ENCODE results near the gene PRKAG2.
"Not testable (repeated sequence)": the region's sequence is repeated elsewhere in the genome, so short reads cannot be mapped to it uniquely, and the experiment has no call there.

PRKAG2 gene

GRCh38 chr7:151796871-151797537 lies 79.9 kb downstream of the PRKAG2 start:
- no peak for DNase-seq

GRCh38 chr7:151796091-151796870 lies 80.6 kb downstream of the PRKAG2 start:
- DNase-seq: no peak

GRCh38 chr7:151795168-151795811 lies 81.6 kb downstream of the PRKAG2 start:
- peak; percentile 86 for DNase-seq

- DNase-seq: no peak
Measured at GRCh38 chr7:151794508-151795167, 82.3 kb downstream of the PRKAG2 start.

GRCh38 chr7:151793991-151794507 lies 82.9 kb downstream of the PRKAG2 start:
- no peak for DNase-seq

- no peak for DNase-seq
Measured at GRCh38 chr7:151793531-151793951, 83.4 kb downstream of the PRKAG2 start.

- no peak for DNase-seq
Measured at GRCh38 chr7:151792636-151793035, 84.3 kb downstream of the PRKAG2 start.

GRCh38 chr7:151792086-151792485 lies 84.8 kb downstream of the PRKAG2 start:
- no peak for DNase-seq

- DNase-seq: no peak
Measured at GRCh38 chr7:151790830-151791620, 85.9 kb downstream of the PRKAG2 start.

- DNase-seq: no peak
Measured at GRCh38 chr7:151790095-151790829, 86.7 kb downstream of the PRKAG2 start.

GRCh38 chr7:151789380-151789947 lies 87.5 kb downstream of the PRKAG2 start:
- no peak for DNase-seq

GRCh38 chr7:151787348-151787747 lies 89.6 kb downstream of the PRKAG2 start:
- DNase-seq: no peak

- no peak for DNase-seq
Measured at GRCh38 chr7:151786936-151787335, 90.0 kb downstream of the PRKAG2 start.

GRCh38 chr7:151786241-151786640 lies 90.7 kb downstream of the PRKAG2 start:
- no peak for DNase-seq

- no peak for DNase-seq
Measured at GRCh38 chr7:151785681-151785965, 91.3 kb downstream of the PRKAG2 start.

- DNase-seq: no peak
Measured at GRCh38 chr7:151784853-151785680, 91.8 kb downstream of the PRKAG2 start.

- no peak for DNase-seq
Measured at GRCh38 chr7:151783958-151784575, 92.8 kb downstream of the PRKAG2 start.

GRCh38 chr7:151782598-151783448 lies 94.1 kb downstream of the PRKAG2 start:
- DNase-seq: peak; percentile 91

GRCh38 chr7:151782256-151782597 lies 94.7 kb downstream of the PRKAG2 start:
- not testable (repeated sequence) for DNase-seq
